GM23248 (cell line): Measurements from ENCODE around the gene YJEFN3. TPM values are rescaled to one million over a fixed set of nuclear protein-coding genes. Genes with fewer than 3 reads are reported as not detected.

Source experiments
- DNase-seq: peaks from one replicate; pipeline ENCODE4 v3.0.0-alpha.2; 2015
- H2AFZ ChIP-seq: fragments of 200-600 bp; sonication (generic); 2 replicates; pipeline ENCODE4 v1.6.1; 2016; ENCODE audit warnings: antibody characterized with exemption
- H3F3A ChIP-seq: fragments of 200-600 bp; sonication (generic); 2 replicates; pipeline ENCODE4 v1.6.1; 2016; ENCODE audit warnings: mild to moderate bottlenecking, antibody characterized with exemption, mixed run types; ENCODE audit not compliant: insufficient read depth
- H3K27ac ChIP-seq: fragments of 200-600 bp; sonication (generic); 2 replicates; pipeline ENCODE4 v1.5.1; 2016; ENCODE audit warnings: mild to moderate bottlenecking
- H3K27me3 ChIP-seq: fragments of 200-600 bp; sonication (generic); replicated peaks from 2 replicates; pipeline ENCODE4 v1.6.1; 2016; ENCODE audit warnings: mild to moderate bottlenecking; ENCODE audit not compliant: insufficient read depth
- H3K36me3 ChIP-seq: fragments of 200-600 bp; sonication (generic); 2 replicates; pipeline ENCODE4 v1.6.1; 2016; ENCODE audit warnings: low read depth, mild to moderate bottlenecking
- H3K4me1 ChIP-seq: fragments of 200-600 bp; sonication (generic); 2 replicates; pipeline ENCODE4 v1.6.1; 2016; ENCODE audit warnings: mild to moderate bottlenecking; ENCODE audit not compliant: insufficient read depth
- H3K4me2 ChIP-seq: fragments of 200-600 bp; sonication (generic); one replicate; pipeline ENCODE4 v1.6.1; 2016; ENCODE audit warnings: mild to moderate bottlenecking; ENCODE audit not compliant: unreplicated experiment
- H3K4me3 ChIP-seq: fragments of 200-600 bp; sonication (generic); 2 replicates; pipeline ENCODE4 v1.5.1; 2016; ENCODE audit warnings: mild to moderate bottlenecking
- H3K79me2 ChIP-seq: fragments of 200-600 bp; sonication (generic); 2 replicates; pipeline ENCODE4 v1.6.1; 2016; ENCODE audit warnings: mild to moderate bottlenecking; ENCODE audit not compliant: insufficient read depth
- H3K9ac ChIP-seq: fragments of 200-600 bp; sonication (generic); 2 replicates; pipeline ENCODE4 v1.6.1; 2016; ENCODE audit warnings: mild to moderate bottlenecking
- H3K9me2 ChIP-seq: fragments of 200-600 bp; sonication (generic); 2 replicates; pipeline ENCODE4 v1.6.1; 2016; ENCODE audit warnings: mixed run types, mild to moderate bottlenecking, moderate library complexity; ENCODE audit not compliant: insufficient read depth
- H3K9me3 ChIP-seq: fragments of 200-600 bp; sonication (generic); one replicate; pipeline ENCODE4 v1.6.1; 2017; ENCODE audit warnings: low read depth
- H4K20me1 ChIP-seq: fragments of 200-600 bp; sonication (generic); 2 replicates; pipeline ENCODE4 v1.6.0; 2016; ENCODE audit not compliant: insufficient read depth
- EZH2 ChIP-seq: fragments of 200-600 bp; sonication (generic); IDR thresholded peaks from 2 replicates; pipeline ENCODE4 v1.6.1; 2018; ENCODE audit warnings: antibody characterized with exemption, mild to moderate bottlenecking; ENCODE audit not compliant: insufficient read depth, poor library complexity, severe bottlenecking
- EZH2phosphoT487 ChIP-seq: fragments of 200-600 bp; sonication (generic); IDR thresholded peaks from 2 replicates; pipeline ENCODE4 v1.6.1; 2018; ENCODE audit warnings: antibody characterized with exemption, moderate library complexity, mild to moderate bottlenecking, low read depth; ENCODE audit not compliant: insufficient read depth
- WGBS, 2 experiments: methylation state at CpG; one replicate each; pipeline ENCODE4 v1.1.6; 2015 to 2017; ENCODE audit warnings: low lambda C conversion rate in 2 of 2, low coverage in 1 of 2; ENCODE audit errors: missing lambda C conversion rate in 2 of 2; 5-methylcytosine and 5-hydroxymethylcytosine counted together
- in situ Hi-C: fragments of 300-500 bp; cut with MboI; formaldehyde crosslinking; loops from 2 replicates; pipeline ENCODE4 v1.15.0; 2020
- polyA plus RNA-seq: library from polyadenylated mRNA; unstranded; fragments of >200 nt; fragmentation: Nextera tagmentation; extraction: Ambion mirVana; gene quantifications from 2 replicates; pipeline ENCODE4 v1.2.1, GENCODE V29; 2016
- total RNA-seq: library from RNA; depleted of rRNA; stranded (reverse); fragments of >200 nt; shearing (Covaris generic); gene quantifications from 2 replicates; pipeline ENCODE4 v1.2.3, GENCODE V29; 2014

The YJEFN3 gene
- total and polyA plus RNA-seq, 2 experiments from 2014 or later, result 2.4 TPM; not detected in 1

DNA sequence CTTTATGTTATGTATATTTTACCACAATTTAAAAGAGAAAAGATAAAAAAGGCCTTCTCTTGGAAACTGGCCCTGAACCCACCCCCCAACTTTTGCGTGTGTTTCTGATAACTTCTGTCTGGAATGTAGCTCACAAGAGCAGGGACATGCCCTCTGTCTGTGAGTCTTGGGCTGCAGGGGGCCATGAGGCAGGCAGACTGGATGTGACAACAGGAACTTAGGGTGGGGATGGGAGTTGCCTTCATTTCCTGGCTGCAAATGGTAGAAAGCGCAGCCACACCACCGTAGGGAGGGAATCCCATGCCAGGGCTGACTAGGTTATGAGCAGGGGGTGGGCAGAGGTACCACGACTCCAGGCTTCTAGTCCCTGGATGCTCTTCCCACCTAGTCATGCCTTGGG, 31.2 kb downstream of the YJEFN3 start:
- Histone ChIP-seq H3K9me3 (no peaks in the 10 kb centered on the region), H3K27me3 (no peaks in the 10 kb centered on the region), H3K79me2 (no peaks in the 10 kb centered on the region), H3K4me1 (no peaks in the 10 kb centered on the region), H3K36me3 (no peaks in the 10 kb centered on the region), H2AFZ (no peak overlapping the region), H3F3A (no peaks in the 10 kb centered on the region), H3K9ac (no peak overlapping the region), H3K27ac (no peak overlapping the region), H3K4me3 (no peak overlapping the region), H3K9me2 (no peaks in the 10 kb centered on the region), H4K20me1 (no peaks in the 10 kb centered on the region), H3K4me2 (no peak overlapping the region)
- WGBS, 2 experiments, result 52 to 58% methylated on average over 4 of the region's 4 CpGs
- no peak for DNase-seq
- in situ Hi-C loops, result no loop called here
- no peak for TF ChIP-seq EZH2phosphoT487
- TF ChIP-seq EZH2, result no peak

DNA sequence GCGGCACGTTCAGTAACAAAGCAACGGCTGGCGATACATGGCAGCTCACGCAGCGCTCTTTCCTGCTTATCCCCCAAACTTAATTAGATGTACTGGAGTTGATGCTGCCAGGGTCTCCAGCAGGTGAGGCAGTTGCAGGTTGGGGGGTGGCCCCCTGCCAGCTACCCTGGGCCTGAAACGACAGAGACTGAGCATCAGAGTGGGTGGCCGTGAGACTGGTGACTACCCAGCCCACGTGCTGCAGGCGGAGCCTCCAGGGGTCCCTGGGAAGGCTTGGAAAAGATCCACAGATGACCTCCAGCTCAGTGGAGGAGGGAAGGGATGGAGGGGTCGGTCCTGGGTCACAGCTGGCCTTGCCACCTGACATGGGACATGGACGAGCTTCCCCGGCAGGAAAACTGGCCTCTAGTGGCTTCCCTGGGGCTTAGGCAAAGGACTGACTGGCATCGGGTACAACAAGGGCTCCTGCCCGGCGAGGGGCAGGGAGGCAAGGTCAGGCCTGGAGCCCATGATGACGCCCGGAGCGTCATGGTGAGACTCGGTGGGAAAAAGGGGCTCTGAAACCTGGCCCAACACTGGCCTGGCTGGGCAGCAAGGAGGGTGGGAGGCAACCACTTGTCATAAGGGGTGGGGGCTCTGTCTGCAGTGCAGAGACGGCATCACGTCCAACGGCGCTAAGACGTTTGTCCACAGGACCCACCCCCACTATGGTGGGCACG, 33.4 kb downstream of the YJEFN3 start:
- Histone ChIP-seq H3F3A (no peaks in the 10 kb centered on the region), H3K27me3 (no peaks in the 10 kb centered on the region), H3K9me3 (no peaks in the 10 kb centered on the region), H3K4me2 (no peak overlapping the region), H4K20me1 (no peaks in the 10 kb centered on the region), H3K36me3 (no peaks in the 10 kb centered on the region), H3K4me3 (no peak overlapping the region), H3K9me2 (no peaks in the 10 kb centered on the region), H3K4me1 (no peaks in the 10 kb centered on the region), H3K27ac (no peak overlapping the region), H2AFZ (no peak overlapping the region), H3K9ac (no peak overlapping the region), H3K79me2 (no peaks in the 10 kb centered on the region)
- in situ Hi-C loops, result no loop called here
- DNase-seq, result no peak
- TF ChIP-seq EZH2phosphoT487 (no peak), EZH2 (no peak)
- 89 to 91% methylated on average over 25 to 26 of the region's 26 CpGs for WGBS, 2 experiments

DNA sequence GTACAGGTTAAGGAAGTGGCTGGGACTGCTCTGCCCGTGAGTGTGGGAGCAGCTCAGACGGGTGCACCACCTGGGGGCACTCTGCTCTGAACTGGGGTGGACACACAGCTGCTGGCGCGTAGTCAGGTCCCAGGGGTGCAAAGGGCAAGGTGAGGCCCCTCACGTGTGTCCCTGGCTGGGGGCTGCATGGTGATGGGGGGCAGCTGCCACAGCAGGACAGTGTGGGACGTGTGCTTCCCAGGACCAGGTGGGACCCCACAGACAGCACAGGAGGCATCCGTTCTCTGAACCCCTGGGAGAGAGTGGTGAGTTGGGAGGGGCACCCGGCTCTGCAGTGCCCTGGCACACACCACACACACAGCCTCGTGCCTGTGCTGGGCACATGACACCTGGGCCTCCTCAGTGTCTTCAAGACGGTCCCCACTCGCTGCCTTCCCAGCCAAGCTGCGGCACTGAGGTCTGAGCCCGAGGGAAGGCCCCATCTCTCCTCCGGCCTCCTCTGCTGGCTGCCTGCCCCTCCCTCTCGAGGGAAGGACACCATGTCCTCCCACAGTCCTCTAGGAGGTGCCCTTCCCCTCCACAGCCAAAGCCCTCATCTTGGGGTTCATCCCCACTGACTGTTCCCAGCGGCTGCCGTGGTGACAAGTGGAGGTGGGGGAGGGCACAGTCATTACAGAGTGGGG, 34.1 kb downstream of the YJEFN3 start:
- Histone ChIP-seq H3K27ac (no peak overlapping the region), H3K36me3 (no peaks in the 10 kb centered on the region), H4K20me1 (no peaks in the 10 kb centered on the region), H3F3A (no peaks in the 10 kb centered on the region), H3K4me1 (no peaks in the 10 kb centered on the region), H3K9me3 (no peaks in the 10 kb centered on the region), H3K9me2 (no peaks in the 10 kb centered on the region), H3K27me3 (no peaks in the 10 kb centered on the region), H3K9ac (no peak overlapping the region), H3K4me3 (no peak overlapping the region), H3K79me2 (no peaks in the 10 kb centered on the region), H3K4me2 (no peak overlapping the region), H2AFZ (no peak overlapping the region)
- in situ Hi-C loops, result no loop called here
- TF ChIP-seq EZH2phosphoT487 (no peak), EZH2 (no peak)
- DNase-seq, result no peak
- WGBS, 2 experiments, result 73 to 81% methylated on average over 11 to 17 of the region's 17 CpGs

DNA sequence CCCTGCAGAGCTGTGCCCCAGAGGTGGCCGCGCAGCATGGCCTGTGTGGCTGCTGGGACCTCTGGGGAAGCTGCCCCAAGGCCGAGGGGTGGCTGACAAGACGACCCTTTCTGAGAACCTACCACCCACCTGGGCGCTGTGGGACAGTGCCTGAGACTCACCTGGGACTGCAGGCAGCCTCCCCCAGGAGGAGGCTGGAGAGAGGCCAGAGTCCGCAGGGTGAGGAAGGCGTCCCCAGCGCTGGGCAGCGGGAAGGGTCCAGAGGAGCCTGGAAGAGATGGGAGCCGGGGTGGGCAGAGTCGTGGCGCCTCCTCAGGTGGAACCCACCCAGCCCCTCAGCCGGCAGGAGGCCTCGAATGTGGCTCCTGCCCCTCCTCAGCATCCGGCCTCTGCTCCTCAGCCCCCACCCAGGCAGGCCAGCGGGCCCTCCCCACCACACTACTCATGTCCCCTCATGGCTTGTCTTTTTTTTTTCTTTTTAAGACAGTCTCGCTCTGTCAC, 34.7 kb downstream of the YJEFN3 start:
- Histone ChIP-seq H2AFZ (no peak overlapping the region), H3F3A (no peaks in the 10 kb centered on the region), H3K27me3 (no peaks in the 10 kb centered on the region), H3K9ac (no peak overlapping the region), H3K27ac (no peak overlapping the region), H3K79me2 (no peaks in the 10 kb centered on the region), H3K36me3 (no peaks in the 10 kb centered on the region), H3K4me1 (no peaks in the 10 kb centered on the region), H3K4me2 (no peak overlapping the region), H3K9me2 (no peaks in the 10 kb centered on the region), H4K20me1 (no peaks in the 10 kb centered on the region), H3K4me3 (no peak overlapping the region), H3K9me3 (no peaks in the 10 kb centered on the region)
- DNase-seq, result no peak
- WGBS, 2 experiments, result 96 to 97% methylated on average over 17 of the region's 17 CpGs
- TF ChIP-seq EZH2 (no peak), EZH2phosphoT487 (no peak)
- in situ Hi-C loops, result no loop called here
